Neural crest cell (in vitro differentiated cells): Measurements from ENCODE around the gene ANAPC4. TPM values are rescaled to one million over a fixed set of nuclear protein-coding genes. Genes with fewer than 3 reads are reported as not detected.

ENCODE experiments used
- DNase-seq: peaks from one replicate; pipeline ENCODE4 v3.0.0; 2021; ENCODE audit warnings: low read depth, mixed read lengths, low spot score
- H3K27ac Mint-ChIP-seq: one replicate; pipeline ENCODE4 v1.8.0; 2021; ENCODE audit warnings: mild to moderate bottlenecking, mixed read lengths; ENCODE audit not compliant: unreplicated experiment
- H3K27me3 Mint-ChIP-seq: 2 replicates; pipeline ENCODE4 v1.8.0; 2021; ENCODE audit warnings: low read depth, mild to moderate bottlenecking, mixed read lengths
- H3K36me3 Mint-ChIP-seq: 2 replicates; pipeline ENCODE4 v1.8.0; 2021; ENCODE audit warnings: low read depth, mild to moderate bottlenecking, mixed read lengths
- H3K4me1 Mint-ChIP-seq: 2 replicates; pipeline ENCODE4 v1.8.0; 2021; ENCODE audit warnings: mixed read lengths
- H3K4me3 Mint-ChIP-seq: one replicate; pipeline ENCODE4 v1.8.0; 2021; ENCODE audit warnings: mild to moderate bottlenecking, mixed read lengths
- H3K9me3 Mint-ChIP-seq: 2 replicates; pipeline ENCODE4 v1.8.0; 2021; ENCODE audit warnings: mixed read lengths
- total RNA-seq: library from RNA; stranded (reverse); gene quantifications from 2 replicates; pipeline ENCODE4 v1.2.1, GENCODE V29; 2021
- TF ChIP-seq, protein P1 (sequence below): fragments of 200-600 bp; sonication (generic); conservative IDR thresholded peaks from 2 replicates; pipeline ENCODE4 v1.5.0; 2021; ENCODE audit warnings: antibody characterized with exemption, mild to moderate bottlenecking

The ANAPC4 gene
- total RNA-seq, 1 donor from 2014 or later = 34.1 TPM

DNA sequence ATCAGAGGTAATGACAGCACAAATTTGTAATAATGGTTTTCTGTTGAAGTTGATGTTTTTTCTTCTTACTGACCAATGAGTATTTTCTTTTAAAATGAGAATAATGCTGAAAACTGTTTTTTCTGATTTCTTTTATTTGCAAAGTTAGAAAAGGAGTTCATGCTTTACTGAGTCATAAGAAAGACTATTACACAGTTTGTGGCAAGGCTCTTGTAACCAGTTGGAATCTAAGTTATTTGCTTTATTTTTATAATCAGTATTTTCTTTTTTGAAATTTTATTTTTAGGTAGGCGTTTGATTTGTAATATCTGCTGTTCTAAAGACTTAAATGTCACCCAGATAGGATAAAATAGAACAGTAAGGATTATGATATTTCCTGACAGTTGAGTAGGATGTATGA, 25.5 kb downstream of the ANAPC4 start:
- Mint-ChIP-seq H3K36me3 (peaks cover 21% of the 10 kb centered on the region), H3K27ac (no peak overlapping the region), H3K9me3 (no peaks in the 10 kb centered on the region), H3K4me3 (no peak overlapping the region), H3K27me3 (no peaks in the 10 kb centered on the region), H3K4me1 (no peaks in the 10 kb centered on the region)
- TF ChIP-seq, protein P1, sequence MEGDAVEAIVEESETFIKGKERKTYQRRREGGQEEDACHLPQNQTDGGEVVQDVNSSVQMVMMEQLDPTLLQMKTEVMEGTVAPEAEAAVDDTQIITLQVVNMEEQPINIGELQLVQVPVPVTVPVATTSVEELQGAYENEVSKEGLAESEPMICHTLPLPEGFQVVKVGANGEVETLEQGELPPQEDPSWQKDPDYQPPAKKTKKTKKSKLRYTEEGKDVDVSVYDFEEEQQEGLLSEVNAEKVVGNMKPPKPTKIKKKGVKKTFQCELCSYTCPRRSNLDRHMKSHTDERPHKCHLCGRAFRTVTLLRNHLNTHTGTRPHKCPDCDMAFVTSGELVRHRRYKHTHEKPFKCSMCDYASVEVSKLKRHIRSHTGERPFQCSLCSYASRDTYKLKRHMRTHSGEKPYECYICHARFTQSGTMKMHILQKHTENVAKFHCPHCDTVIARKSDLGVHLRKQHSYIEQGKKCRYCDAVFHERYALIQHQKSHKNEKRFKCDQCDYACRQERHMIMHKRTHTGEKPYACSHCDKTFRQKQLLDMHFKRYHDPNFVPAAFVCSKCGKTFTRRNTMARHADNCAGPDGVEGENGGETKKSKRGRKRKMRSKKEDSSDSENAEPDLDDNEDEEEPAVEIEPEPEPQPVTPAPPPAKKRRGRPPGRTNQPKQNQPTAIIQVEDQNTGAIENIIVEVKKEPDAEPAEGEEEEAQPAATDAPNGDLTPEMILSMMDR = no peak
- DNase-seq = no peak

DNA sequence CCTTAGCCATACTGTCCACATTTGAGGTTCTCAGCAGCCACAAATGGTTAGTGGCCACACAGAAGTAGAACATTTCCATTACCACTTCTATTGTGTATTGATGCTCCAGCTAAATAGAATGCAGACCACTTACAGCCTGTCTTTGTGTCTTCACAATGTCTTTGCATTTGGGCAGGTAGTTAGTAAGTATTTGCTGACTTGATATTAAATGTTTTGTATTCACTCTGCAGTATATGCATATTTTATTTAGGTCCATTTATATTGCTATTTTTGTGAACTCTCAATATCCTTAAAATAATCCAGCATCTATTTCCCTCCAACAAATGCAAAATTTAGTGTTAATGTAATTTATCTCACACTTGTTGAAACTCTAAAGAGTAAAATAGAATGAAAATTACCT, 26.6 kb downstream of the ANAPC4 start:
- H3K9me3 Mint-ChIP-seq = no peaks in the 10 kb centered on the region

DNA sequence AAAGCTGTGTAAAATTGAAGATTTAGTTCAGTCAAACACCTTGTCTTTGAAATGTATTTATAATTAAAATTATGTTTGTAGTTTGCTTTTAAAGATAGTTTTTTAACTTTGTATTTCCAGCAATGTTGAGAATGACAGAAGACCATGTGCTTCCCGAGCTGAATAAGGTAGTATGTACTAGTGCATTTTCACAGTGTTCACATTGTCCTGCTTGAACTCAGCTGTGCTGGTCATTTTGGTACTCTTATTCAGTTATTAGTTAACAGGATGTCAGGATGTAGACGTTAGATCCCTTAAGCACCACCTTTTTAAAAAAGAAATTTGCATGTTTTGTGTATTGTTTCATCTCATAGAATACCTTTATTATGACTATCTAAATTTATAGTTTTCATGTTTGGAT, 28.4 kb downstream of the ANAPC4 start:
- Mint-ChIP-seq H3K27ac (no peak overlapping the region), H3K4me3 (no peak overlapping the region), H3K36me3 (peaks cover 8% of the 10 kb centered on the region), H3K27me3 (no peaks in the 10 kb centered on the region), H3K9me3 (no peaks in the 10 kb centered on the region), H3K4me1 (no peaks in the 10 kb centered on the region)
- no peak for DNase-seq
- TF ChIP-seq, protein P1 = no peak

More for the DNA sequence above, 26.6 kb downstream of the ANAPC4 start:
- no peak overlapping the region for H3K27ac Mint-ChIP-seq
- no peaks in the 10 kb centered on the region for H3K27me3 Mint-ChIP-seq
- H3K4me1 Mint-ChIP-seq = no peaks in the 10 kb centered on the region
- TF ChIP-seq, protein P1 = no peak
- H3K4me3 Mint-ChIP-seq = no peak overlapping the region
- peaks cover 12% of the 10 kb centered on the region for H3K36me3 Mint-ChIP-seq
- no peak for DNase-seq

DNA sequence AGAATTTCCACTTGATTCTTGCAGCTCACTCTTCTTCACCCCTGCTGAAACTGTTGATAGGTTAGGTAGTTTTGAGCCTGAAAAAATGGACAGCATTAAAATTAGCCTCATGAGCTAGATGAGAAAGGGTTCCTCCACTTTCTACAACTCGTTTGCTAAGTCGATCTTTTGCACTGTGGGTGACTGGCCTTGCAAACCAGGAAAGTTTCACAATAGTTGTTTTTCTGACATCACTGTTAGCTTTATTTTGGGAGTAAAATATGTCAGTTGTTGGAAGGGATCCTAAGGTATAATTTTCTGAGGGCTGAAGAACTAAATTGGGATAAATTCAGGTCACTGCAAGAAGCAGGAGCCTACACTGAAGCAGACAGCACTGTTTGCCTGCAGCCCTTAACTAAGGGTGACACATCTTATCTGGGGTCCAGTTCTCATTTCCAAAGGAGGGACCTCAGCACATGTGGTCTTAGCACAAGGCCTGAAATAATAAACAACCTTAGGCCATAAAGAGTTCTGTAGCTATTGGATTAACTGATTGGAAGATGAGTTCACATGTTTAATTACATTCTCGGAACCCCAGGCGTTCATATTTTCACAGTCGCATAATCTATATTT, 29.1 kb downstream of the ANAPC4 start:
- Mint-ChIP-seq H3K4me3 (no peak overlapping the region), H3K27me3 (no peaks in the 10 kb centered on the region), H3K4me1 (no peaks in the 10 kb centered on the region), H3K36me3 (peaks cover 14% of the 10 kb centered on the region), H3K9me3 (no peaks in the 10 kb centered on the region), H3K27ac (no peak overlapping the region)
- DNase-seq = no peak
- TF ChIP-seq, protein P1 = no peak

DNA sequence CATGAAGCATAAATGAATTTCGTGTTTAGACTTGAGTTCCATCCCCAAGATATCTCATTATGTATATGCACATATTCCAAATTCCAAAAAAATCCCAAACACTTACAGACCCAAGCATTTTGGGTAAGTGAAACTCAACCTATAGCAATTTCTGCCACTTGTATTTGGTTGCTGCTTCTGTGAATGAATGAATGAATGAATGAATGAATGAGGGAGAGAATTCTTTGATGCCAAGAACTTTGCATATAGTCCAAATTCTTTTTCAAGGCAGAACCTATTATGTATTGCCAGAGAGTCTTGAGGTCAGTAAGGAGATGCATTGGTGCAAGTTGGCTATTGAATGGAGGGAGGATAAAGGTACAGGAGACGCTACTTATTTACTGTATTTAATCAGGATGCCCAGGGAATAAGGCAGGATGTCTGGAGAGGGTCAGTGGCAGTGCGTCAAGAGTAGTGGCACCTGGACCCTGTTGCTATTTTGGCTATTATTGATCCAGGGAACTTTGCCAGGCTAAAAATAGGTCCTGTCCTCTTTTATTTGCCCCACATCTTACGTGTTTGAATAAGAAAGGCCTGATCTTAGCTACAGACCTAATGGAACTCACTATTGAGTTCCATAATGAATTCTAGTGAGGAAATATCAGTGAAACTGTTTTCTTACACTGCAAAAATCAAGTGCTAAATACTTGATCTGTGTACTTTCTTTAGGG, 33.9 kb downstream of the ANAPC4 start:
- Mint-ChIP-seq H3K27ac (no peak overlapping the region), H3K36me3 (peaks cover 11% of the 10 kb centered on the region), H3K27me3 (no peaks in the 10 kb centered on the region), H3K4me1 (no peaks in the 10 kb centered on the region), H3K9me3 (no peaks in the 10 kb centered on the region), H3K4me3 (no peak overlapping the region)
- no peak for DNase-seq
- TF ChIP-seq, protein P1 = no peak
